Sigmoid colon (tissue), 7 donors: ENCODE results near the gene RECK. TPM values are rescaled to one million over a fixed set of nuclear protein-coding genes. Genes with fewer than 3 reads are reported as not detected.
A peak's percentile ranks its signal among the peaks of the same experiment; 100 is the strongest.

Experiments
- DNase-seq: peaks from one replicate; pipeline ENCODE4 v3.0.0-alpha.2; 2019
- H3K27ac ChIP-seq, 4 donors: fragments of 200-600 bp; sonication (generic); one replicate each; pipeline ENCODE4 v1.5.1; 2016 to 2019; ENCODE audit warnings: mild to moderate bottlenecking in 1 of 4
- H3K27me3 ChIP-seq, 3 donors: fragments of 200-600 bp; sonication (generic); one replicate each; pipeline ENCODE4 v1.5.1; 2019; ENCODE audit warnings: mild to moderate bottlenecking in 1 of 3
- H3K36me3 ChIP-seq, 4 donors: fragments of 200-600 bp; sonication (generic); one replicate each; pipeline ENCODE4 v1.5.1; 2016 to 2019
- H3K4me1 ChIP-seq, 4 donors: fragments of 200-600 bp; sonication (generic); one replicate each; pipeline ENCODE4 v1.5.1; 2017 to 2019
- H3K4me3 ChIP-seq, 4 donors: fragments of 200-600 bp; sonication (generic); one replicate each; pipeline ENCODE4 v1.5.1; 2017 to 2019; ENCODE audit warnings: mild to moderate bottlenecking in 2 of 4, moderate library complexity in 1 of 4
- H3K9me3 ChIP-seq, 4 donors: fragments of 200-600 bp in 3 of 4; sonication (generic) in 3 of 4; one replicate each; pipeline versions ENCODE4 v1.5.1 to v1.6.1; 2013 to 2019
- CTCF ChIP-seq, 4 experiments: fragments of 450-650 bp in 3 of 4; fragments of 200-600 bp in 1 of 4; IDR thresholded peaks; one replicate each; pipeline ENCODE4 v1.5.1; 2016 to 2019; ENCODE audit warnings: antibody characterized with exemption in 4 of 4, mild to moderate bottlenecking in 3 of 4, moderate library complexity in 2 of 4
- EP300 ChIP-seq, 4 donors: sonication (generic); formaldehyde crosslinking; IDR thresholded peaks; one replicate each; pipeline ENCODE4 v1.6.1; 2017; ENCODE audit warnings: antibody characterized with exemption in 4 of 4
- POLR2A ChIP-seq, 2 donors: fragments of 450-650 bp; IDR thresholded peaks; one replicate each; pipeline ENCODE4 v1.6.1; 2016; ENCODE audit warnings: antibody characterized with exemption in 2 of 2, mild to moderate bottlenecking in 2 of 2, moderate library complexity in 2 of 2
- POLR2AphosphoS5 ChIP-seq, 4 donors: sonication (generic); formaldehyde crosslinking; IDR thresholded peaks; one replicate each; pipeline ENCODE4 v1.6.1; 2017; ENCODE audit warnings: antibody characterized with exemption in 4 of 4
- WGBS, 2 donors: extraction: QIAGEN DNeasy Blood & Tissue Kit; methylation state at CpG; one replicate each; pipeline ENCODE4 v1.1.7; 2013; 5-methylcytosine and 5-hydroxymethylcytosine counted together
- intact Hi-C: fragments of 100-400 bp; cut with DNase I; formaldehyde crosslinking; loops from one replicate; pipeline ENCODE4 v1.15.1; 2023
- polyA plus RNA-seq, 3 donors: library from polyadenylated mRNA; stranded (reverse); fragments of 200-250 nt; gene quantifications; one replicate each; pipeline ENCODE4 v1.2.3, GENCODE V29; 2013
- total RNA-seq, 4 donors: library from RNA; depleted of rRNA; stranded (reverse); fragments of >200 nt; gene quantifications; one replicate each; pipeline ENCODE4 v1.1.0, GENCODE V29; 2016
- donor health status: healthy with polysubstance abuse.
- donor health status: Bipolar disorder and iron deficiency.
- donor health status: healthy.

Gene RECK
- total and polyA plus RNA-seq, 7 donors: 0.23 to 22.2 (median 11.1) TPM

- DNase-seq: peak; percentile 93
- peak overlapping the region; percentile 35 to 62 (median 54) for H3K4me3 ChIP-seq
- H3K4me1 ChIP-seq: peaks cover 0 to 55% (median 48%) of the 10 kb centered on the region in 4 donors
- no peaks in the 10 kb centered on the region for H3K27me3 ChIP-seq
- WGBS, 2 donors: 5 to 9% methylated on average over 58 of the region's 58 CpGs
- TF ChIP-seq POLR2AphosphoS5 (IDR thresholded peaks at IDR 0.05) (peak in 3 of 4 donors; percentile 29 to 61 (median 54)), POLR2A (IDR thresholded peaks at IDR 0.05) (no peak), CTCF (IDR thresholded peaks at IDR 0.05) (peak; percentile 87 to 94 (median 92)), EP300 (IDR thresholded peaks at IDR 0.05) (no peak)
- intact Hi-C loops: loop anchor here (1.0 kb wide), 2 partner anchors 29 to 63 kb away; no protein-coding TSS in a partner anchor
- peak overlapping the region; percentile 83 to 99 (median 86) for H3K27ac ChIP-seq
- H3K9me3 ChIP-seq: no peaks in the 10 kb centered on the region
- H3K36me3 ChIP-seq: no peaks in the 10 kb centered on the region
These were observed 129.6 kb downstream of the RECK start for GRCh38 chr9:36166168-36166927.

GRCh38 chr9:36169166-36169565, 132.5 kb downstream of the RECK start, which contains the start of gene CCIN:
Gene CCIN, plus strand, starts transcription at chr9:36169388. Its CDS starts 115 bp downstream, at chr9:36169503.
- peaks cover 0 to 30% (median 25%) of the 10 kb centered on the region in 4 donors for H3K4me1 ChIP-seq
- intact Hi-C loops: no loop called here
- H3K36me3 ChIP-seq: no peaks in the 10 kb centered on the region
- H3K27ac ChIP-seq: no peak within 1 kb of the TSS
- no peak for DNase-seq
- TF ChIP-seq POLR2AphosphoS5 (IDR thresholded peaks at IDR 0.05): no peak
- TF ChIP-seq EP300 (IDR thresholded peaks at IDR 0.05): no peak
- TF ChIP-seq POLR2A (IDR thresholded peaks at IDR 0.05): no peak
- TF ChIP-seq CTCF (IDR thresholded peaks at IDR 0.05): no peak
- no peaks in the 10 kb centered on the region for H3K27me3 ChIP-seq
- no peaks in the 10 kb centered on the region for H3K9me3 ChIP-seq
- 80 to 89% methylated on average over 6 of the region's 6 CpGs for WGBS, 2 donors
- no peak within 1 kb of the TSS for H3K4me3 ChIP-seq

GRCh38 chr9:36169708-36170107, 133.0 kb downstream of the RECK start:
- H3K4me3 ChIP-seq: no peak overlapping the region
- no peaks in the 10 kb centered on the region for H3K27me3 ChIP-seq
- WGBS, 2 donors: 83 to 92% methylated on average over 17 of the region's 17 CpGs
- H3K36me3 ChIP-seq: no peaks in the 10 kb centered on the region
- no peaks in the 10 kb centered on the region for H3K9me3 ChIP-seq
- TF ChIP-seq POLR2AphosphoS5 (IDR thresholded peaks at IDR 0.05): no peak
- no peak for TF ChIP-seq CTCF (IDR thresholded peaks at IDR 0.05)
- no peak for TF ChIP-seq EP300 (IDR thresholded peaks at IDR 0.05)
- no peak for TF ChIP-seq POLR2A (IDR thresholded peaks at IDR 0.05)
- H3K27ac ChIP-seq: no peak overlapping the region
- H3K4me1 ChIP-seq: peaks cover 0 to 24% (median 19%) of the 10 kb centered on the region in 4 donors
- intact Hi-C loops: no loop called here
- no peak for DNase-seq

GRCh38 chr9:36170531-36170930, 133.8 kb downstream of the RECK start:
- 97% methylated on average over 13 of the region's 13 CpGs for whole genome bisulfite sequencing, 2 donors
- intact Hi-C loops: no loop called here
- H3K4me1 ChIP-seq: peaks cover 0 to 16% (median 12%) of the 10 kb centered on the region in 4 donors
- no peak overlapping the region for H3K4me3 ChIP-seq
- no peaks in the 10 kb centered on the region for H3K27me3 ChIP-seq
- DNase-seq: no peak
- no peaks in the 10 kb centered on the region for H3K36me3 ChIP-seq
- no peak overlapping the region for H3K27ac ChIP-seq
- TF ChIP-seq EP300 (IDR thresholded peaks at IDR 0.05) (no peak), POLR2AphosphoS5 (IDR thresholded peaks at IDR 0.05) (no peak), POLR2A (IDR thresholded peaks at IDR 0.05) (no peak), CTCF (IDR thresholded peaks at IDR 0.05) (no peak)
- no peaks in the 10 kb centered on the region for H3K9me3 ChIP-seq
